Mucosa of descending colon (tissue), 3 donors: Measurements from ENCODE around the gene AKAP13. TPM values are rescaled to one million over a fixed set of nuclear protein-coding genes. Genes with fewer than 3 reads are reported as not detected.

Experiments used
- ATAC-seq: fragments of 200-7000 bp; cut with Tn5 transposase; one replicate; pipeline ENCODE4 v1.9.1; 2020; ENCODE audit warnings: mild to moderate bottlenecking, moderate library complexity
- DNase-seq, 3 donors: peaks; one replicate each; pipeline ENCODE4 v3.0.0-alpha.2; 2020
- H3K36me3 ChIP-seq: fragments of 200-600 bp; one replicate; pipeline ENCODE4 v1.8.0; 2021; ENCODE audit warnings: low read depth, mild to moderate bottlenecking
- H3K4me1 ChIP-seq: fragments of 200-600 bp; one replicate; pipeline ENCODE4 v1.8.0; 2021; ENCODE audit warnings: low read depth, mild to moderate bottlenecking
- H3K4me3 ChIP-seq: fragments of 200-600 bp; one replicate; pipeline ENCODE4 v1.8.0; 2021; ENCODE audit warnings: mild to moderate bottlenecking
- H3K9me3 ChIP-seq: fragments of 200-600 bp; one replicate; pipeline ENCODE4 v1.8.0; 2021; ENCODE audit warnings: mild to moderate bottlenecking
- intact Hi-C, 2 donors: fragments of 100-400 bp; cut with DNase I in 1 of 2; cut with micrococcal nuclease in 1 of 2; formaldehyde crosslinking; loops; one replicate each; pipeline versions ENCODE4 v1.11.0 to v1.11.1; 2022; cut with DNase I, micrococcal nuclease
- total RNA-seq, 3 donors: library from RNA; stranded (reverse); fragmentation: NEBNext Ultra II Directional in 2 of 3; extraction: Animal tissue kit (Norgen Biotek cat#: 25700) in 2 of 3; gene quantifications; one replicate each; pipeline versions ENCODE4 v1.2.1 to v1.2.4, GENCODE V29; 2021 to 2023
- TF ChIP-seq, protein P1 (sequence below): fragments of 200-600 bp; IDR thresholded peaks from one replicate; pipeline ENCODE4 v1.8.0; 2022; ENCODE audit warnings: antibody characterized with exemption, mild to moderate bottlenecking
- donor health status: DM: no; HTN: no; CAD: no; lungs with moderate emphysema.
- donor health status: DM: no; HTN: no; CAD: no.
- donor health status: DM: no; HTN: yes; CAD: no.

AKAP13 gene
- total RNA-seq, 3 donors from 2014 or later: 141 to 173 (median 150) TPM

DNA sequence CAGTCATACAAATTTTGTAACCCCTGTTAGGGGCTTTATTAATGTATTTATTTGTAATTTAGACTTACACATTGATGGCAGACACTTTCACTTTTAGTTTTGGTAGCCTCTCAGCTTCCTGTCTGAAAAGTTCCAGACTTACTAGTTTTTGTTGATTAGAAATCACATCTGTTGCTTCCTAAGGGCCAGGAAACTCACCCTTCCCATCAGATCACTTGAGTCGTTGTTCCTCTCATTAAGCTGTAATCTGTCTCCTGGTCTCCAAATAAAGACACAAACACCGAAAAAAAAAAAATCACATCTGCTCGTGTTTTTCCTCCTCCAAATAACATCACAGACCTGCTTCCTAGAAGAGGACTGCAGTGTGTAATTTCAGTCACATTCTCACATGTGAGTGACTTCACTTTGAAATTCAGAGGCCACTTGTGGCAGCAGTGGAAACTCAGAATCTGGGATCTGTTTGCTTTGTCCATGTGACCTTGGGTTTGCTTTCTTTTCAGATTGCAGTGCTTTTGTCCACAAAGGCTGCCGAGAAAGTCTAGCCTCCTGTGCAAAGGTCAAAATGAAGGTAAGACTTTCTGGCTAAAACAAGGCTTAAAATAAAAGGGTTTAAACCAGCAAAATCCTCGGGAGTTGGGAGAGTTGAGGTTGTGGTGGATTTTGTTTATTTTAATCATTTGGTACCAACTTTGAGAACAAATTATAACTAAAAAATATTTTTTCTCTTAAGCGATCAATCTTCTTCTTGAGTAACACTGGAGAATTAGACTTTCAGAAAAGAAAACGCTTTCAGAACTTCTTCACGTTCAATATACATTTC lies 327.3 kb downstream of the AKAP13 start:
- Histone ChIP-seq H3K36me3 (peaks cover 8% of the 10 kb centered on the region), H3K4me1 (peaks cover 27% of the 10 kb centered on the region), H3K4me3 (no peak overlapping the region), H3K9me3 (no peaks in the 10 kb centered on the region)
- ATAC-seq: peak; percentile 53
- DNase-seq: peak in 1 of 3 donors; percentile 27
- intact Hi-C loops: no loop called here
- TF ChIP-seq, protein P1, sequence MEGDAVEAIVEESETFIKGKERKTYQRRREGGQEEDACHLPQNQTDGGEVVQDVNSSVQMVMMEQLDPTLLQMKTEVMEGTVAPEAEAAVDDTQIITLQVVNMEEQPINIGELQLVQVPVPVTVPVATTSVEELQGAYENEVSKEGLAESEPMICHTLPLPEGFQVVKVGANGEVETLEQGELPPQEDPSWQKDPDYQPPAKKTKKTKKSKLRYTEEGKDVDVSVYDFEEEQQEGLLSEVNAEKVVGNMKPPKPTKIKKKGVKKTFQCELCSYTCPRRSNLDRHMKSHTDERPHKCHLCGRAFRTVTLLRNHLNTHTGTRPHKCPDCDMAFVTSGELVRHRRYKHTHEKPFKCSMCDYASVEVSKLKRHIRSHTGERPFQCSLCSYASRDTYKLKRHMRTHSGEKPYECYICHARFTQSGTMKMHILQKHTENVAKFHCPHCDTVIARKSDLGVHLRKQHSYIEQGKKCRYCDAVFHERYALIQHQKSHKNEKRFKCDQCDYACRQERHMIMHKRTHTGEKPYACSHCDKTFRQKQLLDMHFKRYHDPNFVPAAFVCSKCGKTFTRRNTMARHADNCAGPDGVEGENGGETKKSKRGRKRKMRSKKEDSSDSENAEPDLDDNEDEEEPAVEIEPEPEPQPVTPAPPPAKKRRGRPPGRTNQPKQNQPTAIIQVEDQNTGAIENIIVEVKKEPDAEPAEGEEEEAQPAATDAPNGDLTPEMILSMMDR: no peak

DNA sequence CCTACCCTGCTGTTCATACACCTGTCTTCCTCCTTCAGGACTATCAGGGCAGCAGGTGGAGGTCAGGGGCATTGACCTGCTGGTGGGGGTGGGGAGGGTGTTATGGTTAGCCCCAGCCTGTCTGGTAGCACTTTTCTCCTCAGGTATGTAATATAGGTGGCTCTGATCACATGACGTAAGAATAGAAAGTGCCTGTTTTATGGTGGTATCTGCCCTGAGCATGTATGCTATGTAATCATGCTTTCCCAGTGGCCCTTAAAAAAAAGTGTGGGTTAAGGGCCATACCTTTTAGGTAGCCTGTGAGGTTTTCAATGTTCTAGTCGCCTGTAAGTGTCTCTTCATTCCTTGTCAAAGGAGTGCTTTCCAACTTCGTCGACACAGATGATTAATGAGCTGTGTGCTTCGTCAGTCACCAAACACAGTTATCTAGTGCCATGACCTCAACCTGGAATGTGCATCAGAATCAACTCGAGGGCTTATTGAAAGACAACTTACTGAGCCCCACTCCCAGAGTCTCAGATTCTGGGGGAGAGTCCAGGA lies 328.1 kb downstream of the AKAP13 start:
- no peak for DNase-seq
- intact Hi-C loops: no loop called here
- Histone ChIP-seq H3K4me3 (no peak overlapping the region), H3K9me3 (no peaks in the 10 kb centered on the region), H3K4me1 (peaks cover 27% of the 10 kb centered on the region), H3K36me3 (peaks cover 8% of the 10 kb centered on the region)
- no peak for ATAC-seq
- TF ChIP-seq, protein P1: no peak

DNA sequence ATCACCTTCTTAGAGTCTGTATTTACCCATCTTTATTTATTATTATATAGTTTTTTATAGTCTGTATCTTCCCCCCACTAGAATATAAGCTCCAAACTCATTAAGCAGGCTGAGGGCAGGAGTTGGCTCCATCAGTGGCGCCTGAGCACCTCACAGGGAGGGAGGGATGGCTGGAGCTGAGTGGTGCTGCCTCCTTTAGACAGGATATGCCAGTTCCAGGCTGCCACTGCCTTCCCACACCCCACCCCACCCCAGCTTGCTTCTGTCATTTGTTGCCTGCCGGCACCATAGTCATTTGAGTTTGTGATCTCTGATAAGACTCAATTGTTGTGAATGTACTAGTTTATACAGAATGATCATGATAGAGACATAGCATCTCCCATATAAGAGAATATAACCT lies 328.8 kb downstream of the AKAP13 start:
- TF ChIP-seq, protein P1: no peak
- H3K9me3 ChIP-seq: no peaks in the 10 kb centered on the region
- H3K4me1 ChIP-seq: peaks cover 23% of the 10 kb centered on the region
- H3K4me3 ChIP-seq: no peak overlapping the region
- intact Hi-C loops: no loop called here
- peaks cover 5% of the 10 kb centered on the region for H3K36me3 ChIP-seq
- ATAC-seq (no peak), DNase-seq (no peak)

DNA sequence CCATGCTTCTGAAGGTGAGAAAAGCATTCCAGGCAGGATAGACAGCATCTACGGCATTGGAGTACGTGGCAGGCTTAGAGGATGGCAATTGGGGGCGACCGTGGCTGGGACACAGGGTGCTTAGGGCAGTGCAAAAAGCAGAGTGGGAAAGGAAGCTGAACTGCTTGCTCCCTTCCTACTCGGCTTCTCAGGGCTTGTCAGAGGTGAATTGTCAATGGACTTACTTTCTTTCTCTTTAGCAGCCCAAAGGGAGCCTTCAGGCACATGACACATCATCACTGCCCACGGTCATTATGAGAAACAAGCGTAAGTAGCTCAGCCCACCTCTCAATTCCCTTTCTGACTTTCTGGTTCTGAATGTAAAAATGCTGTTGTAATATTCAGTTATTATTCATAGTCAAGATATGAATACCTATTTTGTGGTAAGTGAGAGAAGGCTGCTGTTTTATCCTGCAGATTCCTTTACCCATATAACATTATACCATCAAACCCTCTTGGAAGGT lies 330.0 kb downstream of the AKAP13 start:
- H3K4me3 ChIP-seq: no peak overlapping the region
- no peaks in the 10 kb centered on the region for H3K9me3 ChIP-seq
- TF ChIP-seq, protein P1: no peak
- intact Hi-C loops: no loop called here
- ATAC-seq (no peak), DNase-seq (no peak)
- H3K36me3 ChIP-seq: no peaks in the 10 kb centered on the region
- peaks cover 17% of the 10 kb centered on the region for H3K4me1 ChIP-seq

DNA sequence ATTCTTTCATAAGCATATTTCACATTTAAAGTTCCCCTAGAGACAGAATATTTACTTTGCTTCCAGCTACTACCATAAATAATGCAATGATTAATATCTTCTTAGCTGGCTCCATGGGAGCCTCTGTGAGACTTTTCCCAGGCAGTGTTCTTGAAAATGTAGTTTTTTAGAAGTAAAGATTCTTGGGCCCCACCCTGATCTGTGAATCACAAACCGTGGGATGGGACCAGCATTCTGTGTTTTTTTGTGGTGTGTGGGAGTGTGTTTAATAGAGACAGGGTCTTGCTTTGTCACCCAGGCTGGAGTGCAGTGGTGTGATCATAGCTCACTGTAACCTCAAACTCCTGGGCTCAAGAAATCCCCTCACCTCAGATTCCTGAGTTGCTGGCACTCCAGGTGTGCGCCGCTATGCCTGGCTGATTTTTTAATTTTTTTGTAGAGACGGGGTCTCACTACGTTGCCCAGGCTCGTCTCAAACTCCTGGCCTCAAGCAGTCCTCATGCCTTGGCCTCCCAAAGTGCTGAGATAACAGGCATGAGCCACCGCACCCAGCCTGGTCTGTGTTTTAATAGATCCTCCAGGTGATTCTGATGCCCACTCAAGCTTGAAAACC lies 331.3 kb downstream of the AKAP13 start:
- no peaks in the 10 kb centered on the region for H3K36me3 ChIP-seq
- intact Hi-C loops: no loop called here
- ATAC-seq (no peak), DNase-seq (no peak)
- peaks cover 10% of the 10 kb centered on the region for H3K4me1 ChIP-seq
- H3K4me3 ChIP-seq: no peak overlapping the region
- H3K9me3 ChIP-seq: no peaks in the 10 kb centered on the region
- TF ChIP-seq, protein P1: no peak
